ENCODE data around the gene SPACA6.

GRCh38 chr19:51737924-51738323, 44.8 kb downstream of the SPACA6 start:
- TF ChIP-seq CTCF (optimal IDR thresholded peaks at IDR 0.05 in 1 of 3, IDR thresholded peaks at IDR 0.05 in 1 of 3, conservative IDR thresholded peaks at IDR 0.05 in 1 of 3; ENCODE audit: extremely low read depth in 1 of 3, insufficient read depth in 2 of 3, low read length in 3 of 3) (no peak), EZH2 (IDR thresholded peaks at IDR 0.05; ENCODE audit: low read length) (no peak)

All from keratinocyte (primary cell).